Measurements from ENCODE around the gene PURA.

PURA gene

GRCh38 chr5:140113699-140114263, at the start of gene PURA:
PURA (plus strand) TSS chr5:140114109; CDS start chr5:140114182, 73 bp downstream.
- in situ Hi-C loops (cut with MboI; ENCODE audit: low sequenced_read_pairs): no loop called here

- in situ Hi-C loops (cut with MboI; ENCODE audit: low sequenced_read_pairs): loop anchor here (25.0 kb wide), 1 partner anchor 89 kb away; no protein-coding TSS in a partner anchor
Measured at GRCh38 chr5:140072812-140073211, 41.1 kb upstream of the PURA start.

- in situ Hi-C loops (cut with MboI; ENCODE audit: low sequenced_read_pairs): loop anchor here (25.0 kb wide), 1 partner anchor 89 kb away; no protein-coding TSS in a partner anchor
Measured at GRCh38 chr5:140073296-140073695, 40.6 kb upstream of the PURA start.

- in situ Hi-C loops (cut with MboI; ENCODE audit: low sequenced_read_pairs): no loop called here
Measured at GRCh38 chr5:140075371-140075770, 38.5 kb upstream of the PURA start.

- in situ Hi-C loops (cut with MboI; ENCODE audit: low sequenced_read_pairs): no loop called here
Measured at GRCh38 chr5:140076142-140076541, 37.8 kb upstream of the PURA start.

GRCh38 chr5:140076788-140077187, 37.1 kb upstream of the PURA start:
- in situ Hi-C loops (cut with MboI; ENCODE audit: low sequenced_read_pairs): no loop called here

GRCh38 chr5:140083120-140083519, 30.8 kb upstream of the PURA start:
- in situ Hi-C loops (cut with MboI; ENCODE audit: low sequenced_read_pairs): no loop called here

- in situ Hi-C loops (cut with MboI; ENCODE audit: low sequenced_read_pairs): no loop called here
Measured at GRCh38 chr5:140083650-140084049, 30.3 kb upstream of the PURA start.

GRCh38 chr5:140084541-140084940, 29.4 kb upstream of the PURA start:
- in situ Hi-C loops (cut with MboI; ENCODE audit: low sequenced_read_pairs): no loop called here

- in situ Hi-C loops (cut with MboI; ENCODE audit: low sequenced_read_pairs): no loop called here
Measured at GRCh38 chr5:140090251-140090650, 23.7 kb upstream of the PURA start.

GRCh38 chr5:140093179-140093578, 20.7 kb upstream of the PURA start:
- in situ Hi-C loops (cut with MboI; ENCODE audit: low sequenced_read_pairs): no loop called here

- in situ Hi-C loops (cut with MboI; ENCODE audit: low sequenced_read_pairs): no loop called here
Measured at GRCh38 chr5:140093866-140094265, 20.0 kb upstream of the PURA start.

- in situ Hi-C loops (cut with MboI; ENCODE audit: low sequenced_read_pairs): no loop called here
Measured at GRCh38 chr5:140094889-140095288, 19.0 kb upstream of the PURA start.

GRCh38 chr5:140101179-140101578, 12.7 kb upstream of the PURA start:
- in situ Hi-C loops (cut with MboI; ENCODE audit: low sequenced_read_pairs): no loop called here

- in situ Hi-C loops (cut with MboI; ENCODE audit: low sequenced_read_pairs): no loop called here
Measured at GRCh38 chr5:140103154-140103553, 10.8 kb upstream of the PURA start.

- in situ Hi-C loops (cut with MboI; ENCODE audit: low sequenced_read_pairs): no loop called here
Measured at GRCh38 chr5:140104100-140104499, 9.8 kb upstream of the PURA start.

GRCh38 chr5:140106101-140106500, 7.8 kb upstream of the PURA start:
- in situ Hi-C loops (cut with MboI; ENCODE audit: low sequenced_read_pairs): no loop called here

- in situ Hi-C loops (cut with MboI; ENCODE audit: low sequenced_read_pairs): no loop called here
Measured at GRCh38 chr5:140106805-140107311, 7.1 kb upstream of the PURA start.

- in situ Hi-C loops (cut with MboI; ENCODE audit: low sequenced_read_pairs): no loop called here
Measured at GRCh38 chr5:140107312-140108092, 6.4 kb upstream of the PURA start.

- in situ Hi-C loops (cut with MboI; ENCODE audit: low sequenced_read_pairs): no loop called here
Measured at GRCh38 chr5:140108093-140109017, 5.6 kb upstream of the PURA start.

Data from HL-60/S4 treated with retinoic acid at 250 ng/mL for 4 days and 3 days (cell line).